ENCODE measurements around the gene SLC25A25. TPM values are rescaled to one million over a fixed set of nuclear protein-coding genes. Genes with fewer than 3 reads are reported as not detected.
A peak's percentile ranks its signal among the peaks of the same experiment; 100 is the strongest.

Gene SLC25A25
- total RNA-seq, 1 experiment from 2014 or later = 10.7 TPM

DNA sequence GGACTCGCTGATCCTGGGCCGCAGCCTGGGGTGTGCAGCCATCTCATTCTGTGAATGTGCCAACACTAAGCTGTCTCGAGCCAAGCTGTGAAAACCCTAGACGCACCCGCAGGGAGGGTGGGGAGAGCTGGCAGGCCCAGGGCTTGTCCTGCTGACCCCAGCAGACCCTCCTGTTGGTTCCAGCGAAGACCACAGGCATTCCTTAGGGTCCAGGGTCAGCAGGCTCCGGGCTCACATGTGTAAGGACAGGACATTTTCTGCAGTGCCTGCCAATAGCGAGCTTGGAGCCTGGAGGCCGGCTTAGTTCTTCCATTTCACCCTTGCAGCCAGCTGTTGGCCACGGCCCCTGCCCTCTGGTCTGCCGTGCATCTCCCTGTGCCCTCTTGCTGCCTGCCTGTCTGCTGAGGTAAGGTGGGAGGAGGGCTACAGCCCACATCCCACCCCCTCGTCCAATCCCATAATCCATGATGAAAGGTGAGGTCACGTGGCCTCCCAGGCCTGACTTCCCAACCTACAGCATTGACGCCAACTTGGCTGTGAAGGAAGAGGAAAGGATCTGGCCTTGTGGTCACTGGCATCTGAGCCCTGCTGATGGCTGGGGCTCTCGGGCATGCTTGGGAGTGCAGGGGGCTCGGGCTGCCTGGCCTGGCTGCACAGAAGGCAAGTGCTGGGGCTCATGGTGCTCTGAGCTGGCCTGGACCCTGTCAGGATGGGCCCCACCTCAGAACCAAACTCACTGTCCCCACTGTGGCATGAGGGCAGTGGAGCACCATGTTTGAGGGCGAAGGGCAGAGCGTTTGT lies 39.6 kb downstream of the SLC25A25 start:
- TF ChIP-seq POLR2AphosphoS5 (IDR thresholded peaks at IDR 0.05; ENCODE audit: low read depth, low read length) = no peak
- no peak for TF ChIP-seq SIN3A (IDR thresholded peaks at IDR 0.05; ENCODE audit: borderline replicate concordance, insufficient read depth, low read depth, low read length)
- no peak for TF ChIP-seq TCF7L2 (IDR thresholded peaks at IDR 0.05; ENCODE audit: low read depth, low read length)
- TF ChIP-seq, protein P1, sequence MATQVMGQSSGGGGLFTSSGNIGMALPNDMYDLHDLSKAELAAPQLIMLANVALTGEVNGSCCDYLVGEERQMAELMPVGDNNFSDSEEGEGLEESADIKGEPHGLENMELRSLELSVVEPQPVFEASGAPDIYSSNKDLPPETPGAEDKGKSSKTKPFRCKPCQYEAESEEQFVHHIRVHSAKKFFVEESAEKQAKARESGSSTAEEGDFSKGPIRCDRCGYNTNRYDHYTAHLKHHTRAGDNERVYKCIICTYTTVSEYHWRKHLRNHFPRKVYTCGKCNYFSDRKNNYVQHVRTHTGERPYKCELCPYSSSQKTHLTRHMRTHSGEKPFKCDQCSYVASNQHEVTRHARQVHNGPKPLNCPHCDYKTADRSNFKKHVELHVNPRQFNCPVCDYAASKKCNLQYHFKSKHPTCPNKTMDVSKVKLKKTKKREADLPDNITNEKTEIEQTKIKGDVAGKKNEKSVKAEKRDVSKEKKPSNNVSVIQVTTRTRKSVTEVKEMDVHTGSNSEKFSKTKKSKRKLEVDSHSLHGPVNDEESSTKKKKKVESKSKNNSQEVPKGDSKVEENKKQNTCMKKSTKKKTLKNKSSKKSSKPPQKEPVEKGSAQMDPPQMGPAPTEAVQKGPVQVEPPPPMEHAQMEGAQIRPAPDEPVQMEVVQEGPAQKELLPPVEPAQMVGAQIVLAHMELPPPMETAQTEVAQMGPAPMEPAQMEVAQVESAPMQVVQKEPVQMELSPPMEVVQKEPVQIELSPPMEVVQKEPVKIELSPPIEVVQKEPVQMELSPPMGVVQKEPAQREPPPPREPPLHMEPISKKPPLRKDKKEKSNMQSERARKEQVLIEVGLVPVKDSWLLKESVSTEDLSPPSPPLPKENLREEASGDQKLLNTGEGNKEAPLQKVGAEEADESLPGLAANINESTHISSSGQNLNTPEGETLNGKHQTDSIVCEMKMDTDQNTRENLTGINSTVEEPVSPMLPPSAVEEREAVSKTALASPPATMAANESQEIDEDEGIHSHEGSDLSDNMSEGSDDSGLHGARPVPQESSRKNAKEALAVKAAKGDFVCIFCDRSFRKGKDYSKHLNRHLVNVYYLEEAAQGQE (IDR thresholded peaks at IDR 0.05; ENCODE audit: insufficient read depth in 1 of 2, low read depth in 2 of 2, low read length in 1 of 2) = no peak
- no peak for TF ChIP-seq CTCF (IDR thresholded peaks at IDR 0.05)
- no peaks in the 10 kb centered on the region for H3K27me3 ChIP-seq (ENCODE audit: control insufficient read depth, insufficient read depth, low read length)
- ATAC-seq (no peak), DNase-seq (ENCODE audit: low read depth, low spot score) (no peak)
- POLR2A ChIA-PET = no interaction called here
- no peak overlapping the region for H3K27ac ChIP-seq (ENCODE audit: low read length)
- no TSS peak for BruUV-seq (replicated peaks)
- no peak overlapping the region for H3K4me3 ChIP-seq (ENCODE audit: low read depth in 2 of 2, low read length in 2 of 2)
- H3K36me3 ChIP-seq (ENCODE audit: control insufficient read depth, insufficient read depth, low read length) = no peaks in the 10 kb centered on the region
- CTCF ChIA-PET = no interaction called here
- in situ Hi-C loops (cut with HindIII; ENCODE audit: low pct_unique_long_range_greater_than_20kb, low sequenced_read_pairs) = no loop called here
- H3K4me1 ChIP-seq (ENCODE audit: control insufficient read depth, insufficient read depth, low read length) = no peaks in the 10 kb centered on the region
- no peaks in the 10 kb centered on the region for H3K9me3 ChIP-seq (ENCODE audit: control insufficient read depth, insufficient read depth, low read depth, low read length)
- intact Hi-C loops (cut with micrococcal nuclease; ENCODE audit: unreplicated experiment) = no loop called here

- Histone ChIP-seq H3K4me3 (ENCODE audit: low read depth in 2 of 2, low read length in 2 of 2) (no peak overlapping the region), H3K27ac (ENCODE audit: low read length) (no peak overlapping the region), H3K36me3 (ENCODE audit: control insufficient read depth, insufficient read depth, low read length) (no peaks in the 10 kb centered on the region), H3K4me1 (ENCODE audit: control insufficient read depth, insufficient read depth, low read length) (no peaks in the 10 kb centered on the region), H3K27me3 (ENCODE audit: control insufficient read depth, insufficient read depth, low read length) (no peaks in the 10 kb centered on the region), H3K9me3 (ENCODE audit: control insufficient read depth, insufficient read depth, low read depth, low read length) (no peaks in the 10 kb centered on the region)
- intact Hi-C loops (cut with micrococcal nuclease; ENCODE audit: unreplicated experiment) = no loop called here
- in situ Hi-C loops (cut with HindIII; ENCODE audit: low pct_unique_long_range_greater_than_20kb, low sequenced_read_pairs) = no loop called here
- ATAC-seq (no peak), DNase-seq (ENCODE audit: low read depth, low spot score) (no peak)
- ChIA-PET POLR2A (no interaction called here), CTCF (no interaction called here)
- TSS peak; percentile 64 for BruUV-seq (replicated peaks)
- TF ChIP-seq POLR2AphosphoS5 (IDR thresholded peaks at IDR 0.05; ENCODE audit: low read depth, low read length) (no peak), CTCF (IDR thresholded peaks at IDR 0.05) (no peak), SIN3A (IDR thresholded peaks at IDR 0.05; ENCODE audit: borderline replicate concordance, insufficient read depth, low read depth, low read length) (no peak), TCF7L2 (IDR thresholded peaks at IDR 0.05; ENCODE audit: low read depth, low read length) (no peak)
- TF ChIP-seq, protein P1 (IDR thresholded peaks at IDR 0.05; ENCODE audit: insufficient read depth in 1 of 2, low read depth in 2 of 2, low read length in 1 of 2) = no peak
These were observed 40.4 kb downstream of the SLC25A25 start for GRCh38 chr9:128108269-128109049.
